Progenitor cell of endocrine pancreas (in vitro differentiated cells): ENCODE data around the gene CLASP2. TPM values are rescaled to one million over a fixed set of nuclear protein-coding genes. Genes with fewer than 3 reads are reported as not detected.
"Not testable (repeated sequence)": the region's sequence is repeated elsewhere in the genome, so short reads cannot be mapped to it uniquely, and the experiment has no call there.

Experiments
- DNase-seq: peaks from one replicate; pipeline ENCODE4 v3.0.0; 2021; ENCODE audit warnings: low spot score; ENCODE audit not compliant: unreplicated experiment
- H3K27ac Mint-ChIP-seq: 2 replicates; pipeline ENCODE4 v1.8.0; 2021; ENCODE audit warnings: mild to moderate bottlenecking, moderate library complexity, mixed read lengths
- H3K27me3 Mint-ChIP-seq: 2 replicates; pipeline ENCODE4 v1.8.0; 2021; ENCODE audit warnings: mixed read lengths
- H3K36me3 Mint-ChIP-seq: 2 replicates; pipeline ENCODE4 v1.8.0; 2022; ENCODE audit warnings: mixed read lengths; ENCODE audit not compliant: insufficient read depth
- H3K4me1 Mint-ChIP-seq: 2 replicates; pipeline ENCODE4 v1.8.0; 2021; ENCODE audit warnings: low read depth, mixed read lengths
- H3K4me3 Mint-ChIP-seq: 2 replicates; pipeline ENCODE4 v1.8.0; 2021; ENCODE audit warnings: low read depth, mild to moderate bottlenecking, moderate library complexity, mixed read lengths
- H3K9me3 Mint-ChIP-seq: 2 replicates; pipeline ENCODE4 v1.8.0; 2021; ENCODE audit warnings: low read depth, mixed read lengths
- total RNA-seq: library from RNA; stranded (reverse); gene quantifications from 2 replicates; pipeline ENCODE4 v1.2.1, GENCODE V29; 2021
- TF ChIP-seq, protein P1 (sequence below): fragments of 200-600 bp; sonication (generic); IDR thresholded peaks from one replicate; pipeline ENCODE4 v1.5.0; 2021; ENCODE audit warnings: antibody characterized with exemption, mild to moderate bottlenecking; ENCODE audit not compliant: unreplicated experiment

Gene CLASP2
- total RNA-seq, 1 donor from 2014 or later: 58.4 TPM

DNA sequence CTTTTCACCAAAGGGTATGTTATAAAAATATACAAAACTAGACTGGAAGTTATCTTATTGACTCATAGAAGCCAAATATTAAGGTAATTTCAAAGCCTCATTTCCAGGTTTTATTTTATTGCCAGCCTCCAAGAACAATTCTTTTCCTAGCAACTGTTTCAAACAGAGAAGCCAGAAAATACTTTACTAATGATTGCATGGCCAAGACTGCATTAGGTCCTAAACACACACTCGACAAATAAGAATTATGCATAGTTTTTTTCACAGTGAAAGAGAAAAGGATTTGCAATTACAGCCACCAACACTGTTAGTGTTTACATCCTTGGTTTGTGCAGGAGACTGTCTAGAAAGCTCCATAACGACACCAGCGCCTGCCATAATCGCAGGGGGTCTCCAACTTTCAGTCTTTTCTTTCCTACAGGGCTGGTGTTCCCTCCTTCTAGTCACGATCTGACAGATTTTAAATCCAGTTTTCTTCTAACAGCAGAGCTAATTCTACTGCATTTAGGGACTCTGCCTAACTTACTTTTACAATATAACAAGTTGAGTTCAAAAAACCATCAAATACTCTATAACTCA lies 58.1 kb downstream of the CLASP2 start:
- no peaks in the 10 kb centered on the region for H3K27me3 Mint-ChIP-seq
- no peak for DNase-seq
- TF ChIP-seq, protein P1, sequence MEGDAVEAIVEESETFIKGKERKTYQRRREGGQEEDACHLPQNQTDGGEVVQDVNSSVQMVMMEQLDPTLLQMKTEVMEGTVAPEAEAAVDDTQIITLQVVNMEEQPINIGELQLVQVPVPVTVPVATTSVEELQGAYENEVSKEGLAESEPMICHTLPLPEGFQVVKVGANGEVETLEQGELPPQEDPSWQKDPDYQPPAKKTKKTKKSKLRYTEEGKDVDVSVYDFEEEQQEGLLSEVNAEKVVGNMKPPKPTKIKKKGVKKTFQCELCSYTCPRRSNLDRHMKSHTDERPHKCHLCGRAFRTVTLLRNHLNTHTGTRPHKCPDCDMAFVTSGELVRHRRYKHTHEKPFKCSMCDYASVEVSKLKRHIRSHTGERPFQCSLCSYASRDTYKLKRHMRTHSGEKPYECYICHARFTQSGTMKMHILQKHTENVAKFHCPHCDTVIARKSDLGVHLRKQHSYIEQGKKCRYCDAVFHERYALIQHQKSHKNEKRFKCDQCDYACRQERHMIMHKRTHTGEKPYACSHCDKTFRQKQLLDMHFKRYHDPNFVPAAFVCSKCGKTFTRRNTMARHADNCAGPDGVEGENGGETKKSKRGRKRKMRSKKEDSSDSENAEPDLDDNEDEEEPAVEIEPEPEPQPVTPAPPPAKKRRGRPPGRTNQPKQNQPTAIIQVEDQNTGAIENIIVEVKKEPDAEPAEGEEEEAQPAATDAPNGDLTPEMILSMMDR: no peak
- peaks cover 20% of the 10 kb centered on the region for H3K4me1 Mint-ChIP-seq
- no peaks in the 10 kb centered on the region for H3K9me3 Mint-ChIP-seq
- H3K36me3 Mint-ChIP-seq: no peaks in the 10 kb centered on the region
- peak overlapping the region; percentile 49 for H3K4me3 Mint-ChIP-seq
- H3K27ac Mint-ChIP-seq: peak overlapping the region; percentile 81

DNA sequence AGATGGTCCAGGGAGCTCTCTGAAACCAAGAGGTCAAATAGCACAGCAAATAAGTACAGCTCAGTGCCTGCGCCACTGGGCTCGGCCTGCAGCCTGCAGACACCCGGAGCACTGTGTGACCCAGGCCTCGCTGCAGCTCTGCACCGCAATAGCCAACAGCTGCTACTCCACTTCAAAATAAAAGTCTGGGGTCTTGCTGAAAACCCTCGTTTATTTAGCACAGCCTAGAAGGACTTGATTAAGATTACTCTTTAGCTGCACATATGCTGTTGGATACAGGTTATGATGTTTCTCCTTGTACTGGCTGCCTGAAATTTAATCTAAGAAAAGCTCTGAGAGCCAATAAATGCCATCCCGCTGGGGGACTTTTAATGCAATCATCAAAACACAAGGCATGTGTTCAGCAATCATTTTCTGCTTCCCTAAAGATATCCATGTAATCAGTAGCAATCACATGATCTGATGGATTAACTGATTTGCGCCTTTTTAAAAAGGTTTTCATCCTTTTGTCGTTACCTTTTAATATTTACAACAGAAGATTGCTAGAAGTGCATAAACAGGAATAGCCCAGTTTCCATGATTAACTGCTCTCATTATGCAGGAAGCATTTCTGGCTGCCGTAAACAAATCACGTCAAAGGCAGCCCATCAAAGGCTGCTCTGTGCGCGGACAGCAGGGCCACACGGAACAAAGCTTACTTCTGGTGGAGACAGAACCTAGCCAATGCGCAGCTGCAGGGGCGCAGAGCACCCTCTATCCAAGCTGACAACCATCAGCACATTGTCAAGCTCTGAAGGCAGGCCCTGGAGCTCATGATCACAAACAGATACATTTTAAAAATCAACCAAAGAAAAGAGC lies 58.8 kb downstream of the CLASP2 start:
- H3K4me3 Mint-ChIP-seq: peak overlapping the region; percentile 49
- no peak for DNase-seq
- no peaks in the 10 kb centered on the region for H3K27me3 Mint-ChIP-seq
- TF ChIP-seq, protein P1: no peak
- H3K27ac Mint-ChIP-seq: peak overlapping the region; percentile 47
- peaks cover 21% of the 10 kb centered on the region for H3K4me1 Mint-ChIP-seq
- no peaks in the 10 kb centered on the region for H3K9me3 Mint-ChIP-seq
- H3K36me3 Mint-ChIP-seq: no peaks in the 10 kb centered on the region

DNA sequence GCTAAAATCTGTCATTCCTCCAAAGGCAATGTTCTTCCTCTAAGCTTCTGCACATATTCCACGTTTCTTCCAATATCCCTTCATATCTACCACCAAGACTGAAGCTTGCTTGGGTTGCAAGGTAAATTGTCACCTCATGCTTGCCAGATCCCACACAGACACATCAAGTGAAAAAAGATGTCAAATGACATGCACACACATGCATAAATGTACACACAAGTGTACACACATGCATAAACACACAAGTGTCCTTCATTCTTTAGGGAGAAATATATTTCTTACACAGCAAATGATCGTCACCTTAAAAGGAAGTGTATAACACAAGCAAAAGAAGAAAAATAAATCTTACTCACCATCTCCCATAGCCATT lies 59.4 kb downstream of the CLASP2 start:
- TF ChIP-seq, protein P1: no peak
- H3K4me3 Mint-ChIP-seq: peak overlapping the region; percentile 49

DNA sequence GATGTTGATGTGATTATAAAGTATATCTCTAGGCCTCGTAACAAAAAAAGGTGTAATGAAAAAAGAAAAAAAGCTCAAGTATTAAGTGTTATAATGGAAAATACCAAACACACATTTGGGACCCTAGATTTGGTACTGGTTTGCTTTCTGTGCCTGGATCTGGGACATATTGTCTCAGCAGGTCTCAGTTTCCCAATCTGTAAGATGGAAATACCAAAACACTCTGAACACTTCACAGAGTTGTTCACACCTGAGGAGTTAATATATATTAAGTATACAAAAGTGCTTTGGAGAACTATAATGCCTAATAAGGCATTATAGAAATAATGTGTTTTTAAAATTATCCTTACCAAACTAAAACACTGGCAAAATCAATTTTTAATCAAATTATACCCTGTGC lies 60.0 kb downstream of the CLASP2 start:
- Mint-ChIP-seq H3K27ac (no peak overlapping the region), H3K36me3 (no peaks in the 10 kb centered on the region), H3K4me3 (no peak overlapping the region), H3K27me3 (no peaks in the 10 kb centered on the region), H3K4me1 (peaks cover 24% of the 10 kb centered on the region), H3K9me3 (no peaks in the 10 kb centered on the region)
- TF ChIP-seq, protein P1: no peak
- DNase-seq: no peak

More for the DNA sequence above, 59.4 kb downstream of the CLASP2 start:
- H3K27me3 Mint-ChIP-seq: no peaks in the 10 kb centered on the region
- peaks cover 24% of the 10 kb centered on the region for H3K4me1 Mint-ChIP-seq
- no peaks in the 10 kb centered on the region for H3K9me3 Mint-ChIP-seq
- H3K27ac Mint-ChIP-seq: peak overlapping the region; percentile 47
- no peak for DNase-seq
- H3K36me3 Mint-ChIP-seq: no peaks in the 10 kb centered on the region

DNA sequence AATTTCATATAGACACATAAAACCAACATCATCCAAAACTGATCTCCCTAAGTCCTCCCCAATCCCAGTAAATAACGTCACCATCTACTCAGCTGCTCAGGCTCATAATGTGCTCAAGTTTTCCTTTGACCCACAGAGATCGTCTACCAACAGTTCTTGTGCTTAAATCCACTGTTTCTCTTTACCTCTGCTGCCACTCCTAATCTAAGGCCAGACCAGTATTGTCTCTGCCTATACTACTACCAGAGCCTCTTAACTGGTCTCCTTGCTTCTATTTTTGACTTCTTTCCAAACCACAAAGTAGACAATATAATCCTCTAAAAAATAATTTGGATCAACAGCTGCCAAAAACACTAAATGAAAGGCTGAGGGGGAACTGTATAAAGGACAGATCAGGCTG lies 65.3 kb downstream of the CLASP2 start:
- H3K27ac Mint-ChIP-seq: no peak overlapping the region
- TF ChIP-seq, protein P1: no peak
- no peaks in the 10 kb centered on the region for H3K36me3 Mint-ChIP-seq
- H3K9me3 Mint-ChIP-seq: no peaks in the 10 kb centered on the region
- peaks cover 3% of the 10 kb centered on the region for H3K4me1 Mint-ChIP-seq
- no peaks in the 10 kb centered on the region for H3K27me3 Mint-ChIP-seq
- no peak for DNase-seq
- H3K4me3 Mint-ChIP-seq: no peak overlapping the region

DNA sequence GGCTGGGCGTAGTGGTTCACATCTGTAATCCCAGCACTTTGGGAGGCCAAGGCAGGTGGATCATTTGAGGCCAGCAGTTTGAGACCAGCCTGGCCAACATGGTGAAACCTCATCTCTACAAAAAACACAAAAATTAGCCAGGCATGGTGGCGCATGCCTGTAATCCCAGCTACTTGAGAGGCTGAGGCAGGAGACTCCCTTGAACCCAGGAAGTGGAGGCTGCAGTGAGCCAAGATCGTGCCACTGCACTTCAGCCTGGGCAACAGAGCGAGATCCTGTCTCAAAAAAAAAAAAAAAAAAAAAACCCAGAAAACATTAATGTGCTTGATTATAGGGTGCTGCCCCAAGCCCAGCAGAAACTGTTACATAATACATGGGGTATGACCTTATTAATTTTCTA lies 67.0 kb downstream of the CLASP2 start:
- not testable (repeated sequence) for H3K9me3 Mint-ChIP-seq, DNase-seq, H3K36me3 Mint-ChIP-seq, H3K4me1 Mint-ChIP-seq, H3K27ac Mint-ChIP-seq, H3K4me3 Mint-ChIP-seq, H3K27me3 Mint-ChIP-seq
